ENCODE data around the gene MMP24OS. TPM values are rescaled to one million over a fixed set of nuclear protein-coding genes. Genes with fewer than 3 reads are reported as not detected.
A peak's percentile ranks its signal among the peaks of the same experiment; 100 is the strongest.

The MMP24OS gene
- polyA plus RNA-seq, 3 donors: 9.5 to 43.9 (median 9.6) TPM

GRCh38 chr20:35269055-35269781 is 8.7 kb downstream of the MMP24OS start:
- TF ChIP-seq CTCF (IDR thresholded peaks at IDR 0.05): peak; percentile 61
- no peaks in the 10 kb centered on the region for H3K9me3 Mint-ChIP-seq
- H3K4me1 Mint-ChIP-seq: no peaks in the 10 kb centered on the region
- peaks cover 47 to 68% of the 10 kb centered on the region in 2 donors for H3K36me3 ChIP-seq (replicated peaks in 1 of 2; ENCODE audit: control insufficient read depth in 1 of 2, insufficient read depth in 2 of 2, low read length in 2 of 2)
- DNase-seq: peak; percentile 15 to 30 (median 17)
- WGBS (ENCODE audit: insufficient coverage): 85% methylated on average over 10 of the region's 14 CpGs
- no peaks in the 10 kb centered on the region for H3K27me3 ChIP-seq (ENCODE audit: control insufficient read depth in 2 of 2, insufficient read depth in 2 of 2, low read length in 2 of 2)
- no peaks in the 10 kb centered on the region for H3K79me2 ChIP-seq (ENCODE audit: insufficient read depth, low read length)
- H3K4me2 ChIP-seq (replicated peaks; ENCODE audit: extremely low read depth, low read length, poor library complexity, severe bottlenecking): no peak overlapping the region
- peak overlapping the region in 3 of 7 donors; percentile 15 to 61 (median 26) for H3K27ac Mint-ChIP-seq
- H3K27me3 Mint-ChIP-seq (ENCODE audit: low read depth in 3 of 3): peaks cover 0 to 1% (median 0%) of the 10 kb centered on the region in 3 donors
- no peak overlapping the region for H3K27ac ChIP-seq (ENCODE audit: low read depth in 1 of 2, low read length in 2 of 2)
- H3K4me3 Mint-ChIP-seq: no peak overlapping the region
- no peak overlapping the region for H3K4me3 ChIP-seq (replicated peaks in 1 of 3; ENCODE audit: low read depth in 2 of 3, low read length in 3 of 3)
- no peak overlapping the region for H2AFZ ChIP-seq (ENCODE audit: insufficient read depth, low read depth, low read length, poor library complexity, severe bottlenecking)
- H4K20me1 ChIP-seq (ENCODE audit: insufficient read depth, low read length): peaks cover 12% of the 10 kb centered on the region
- H3K9ac ChIP-seq (ENCODE audit: insufficient read depth, low read length, poor library complexity, severe bottlenecking): no peak overlapping the region
- H3K36me3 Mint-ChIP-seq: peaks cover 54 to 71% of the 10 kb centered on the region in 2 donors
- H3K4me1 ChIP-seq (ENCODE audit: control insufficient read depth in 1 of 2, insufficient read depth in 2 of 2, low read length in 2 of 2): no peaks in the 10 kb centered on the region
- intact Hi-C loops (cut with micrococcal nuclease): no loop called here
- no peaks in the 10 kb centered on the region for H3K9me3 ChIP-seq (replicated peaks in 1 of 2; ENCODE audit: control insufficient read depth in 1 of 2, insufficient read depth in 1 of 2, low read length in 2 of 2)

GRCh38 chr20:35267092-35267491 is 10.8 kb downstream of the MMP24OS start:
- H3K4me2 ChIP-seq (replicated peaks; ENCODE audit: extremely low read depth, low read length, poor library complexity, severe bottlenecking): no peak overlapping the region
- no peak overlapping the region for H2AFZ ChIP-seq (ENCODE audit: insufficient read depth, low read depth, low read length, poor library complexity, severe bottlenecking)
- intact Hi-C loops (cut with micrococcal nuclease): no loop called here
- H3K4me1 Mint-ChIP-seq: peaks cover 3% of the 10 kb centered on the region
- H3K4me3 ChIP-seq (replicated peaks in 1 of 3; ENCODE audit: low read depth in 2 of 3, low read length in 3 of 3): no peak overlapping the region
- no peaks in the 10 kb centered on the region for H3K9me3 Mint-ChIP-seq
- no peak for DNase-seq
- WGBS (ENCODE audit: insufficient coverage): 99% methylated on average over 12 of the region's 16 CpGs
- H3K79me2 ChIP-seq (ENCODE audit: insufficient read depth, low read length): no peaks in the 10 kb centered on the region
- no peaks in the 10 kb centered on the region for H3K4me1 ChIP-seq (ENCODE audit: control insufficient read depth in 1 of 2, insufficient read depth in 2 of 2, low read length in 2 of 2)
- H4K20me1 ChIP-seq (ENCODE audit: insufficient read depth, low read length): peaks cover 8% of the 10 kb centered on the region
- H3K9ac ChIP-seq (ENCODE audit: insufficient read depth, low read length, poor library complexity, severe bottlenecking): no peak overlapping the region
- peak overlapping the region in 1 of 7 donors; percentile 63 for H3K27ac Mint-ChIP-seq
- H3K36me3 Mint-ChIP-seq: peaks cover 58 to 77% of the 10 kb centered on the region in 2 donors
- H3K4me3 Mint-ChIP-seq: no peak overlapping the region
- peaks cover 52 to 70% of the 10 kb centered on the region in 2 donors for H3K36me3 ChIP-seq (replicated peaks in 1 of 2; ENCODE audit: control insufficient read depth in 1 of 2, insufficient read depth in 2 of 2, low read length in 2 of 2)
- TF ChIP-seq CTCF (IDR thresholded peaks at IDR 0.05): no peak
- H3K27ac ChIP-seq (ENCODE audit: low read depth in 1 of 2, low read length in 2 of 2): no peak overlapping the region
- peaks cover 0 to 1% (median 0%) of the 10 kb centered on the region in 3 donors for H3K27me3 Mint-ChIP-seq (ENCODE audit: low read depth in 3 of 3)
- no peaks in the 10 kb centered on the region for H3K27me3 ChIP-seq (ENCODE audit: control insufficient read depth in 2 of 2, insufficient read depth in 2 of 2, low read length in 2 of 2)
- H3K9me3 ChIP-seq (replicated peaks in 1 of 2; ENCODE audit: control insufficient read depth in 1 of 2, insufficient read depth in 1 of 2, low read length in 2 of 2): no peaks in the 10 kb centered on the region
